Esophagus squamous epithelium (tissue), 4 donors: Measurements from ENCODE around the gene PRDM10.

Experiments
- CTCF ChIP-seq, 6 experiments: fragments of 450-650 bp in 4 of 6; fragments of 200-600 bp in 2 of 6; sonication (generic) in 2 of 6; IDR thresholded peaks; one replicate each; pipeline ENCODE4 v1.5.1; 2016 to 2019; ENCODE audit warnings: antibody characterized with exemption in 6 of 6, mild to moderate bottlenecking in 4 of 6, moderate library complexity in 4 of 6
- POLR2A ChIP-seq, 4 donors: fragments of 450-650 bp; IDR thresholded peaks; one replicate each; pipeline ENCODE4 v1.6.1; 2017; ENCODE audit warnings: antibody characterized with exemption in 4 of 4, mild to moderate bottlenecking in 4 of 4, moderate library complexity in 3 of 4

- TF ChIP-seq CTCF (IDR thresholded peaks at IDR 0.05) = no peak
- TF ChIP-seq POLR2A (IDR thresholded peaks at IDR 0.05) = no peak
Observed at GRCh38 chr11:129937592-129938238, 64.9 kb downstream of the PRDM10 start.
